HepG2 (cell line): ENCODE data around the gene TXN.

Experiments used
- ARNTL ChIP-seq: sonication (generic); formaldehyde crosslinking; IDR thresholded peaks from 2 replicates; pipeline ENCODE4 v1.4.0; 2020; ENCODE audit warnings: mild to moderate bottlenecking, missing genetic modification reagents
- CTCF ChIP-seq: sonication (generic); formaldehyde crosslinking; IDR thresholded peaks from 2 replicates; pipeline ENCODE4 v1.5.0; 2020; ENCODE audit warnings: mild to moderate bottlenecking, missing genetic modification reagents, moderate library complexity
- MAFK ChIP-seq, 2 experiments: IDR thresholded peaks in 1 of 2; conservative IDR thresholded peaks in 1 of 2; 2 replicates each; pipeline ENCODE4 v1.6.1; 2011; ENCODE audit warnings: improper control_type of control experiment in 2 of 2, low read length in 2 of 2
- REST ChIP-seq, 2 experiments: IDR thresholded peaks; 2 replicates each; pipeline ENCODE4 v1.6.1; 2011 to 2012; ENCODE audit warnings: low read length in 2 of 2, borderline replicate concordance in 1 of 2, low read depth in 1 of 2, mild to moderate bottlenecking in 1 of 2, moderate library complexity in 1 of 2
- SP1 ChIP-seq, 2 experiments: fragments of 450-650 bp in 1 of 2; sonication (generic) in 1 of 2; formaldehyde crosslinking in 1 of 2; IDR thresholded peaks; 2 replicates each; pipeline versions ENCODE4 v1.4.0 to v1.6.1; 2016 to 2020; ENCODE audit warnings: missing genetic modification reagents in 1 of 2
- ZNF556 ChIP-seq: sonication (generic); formaldehyde crosslinking; IDR thresholded peaks from 2 replicates; pipeline ENCODE4 v1.4.0; 2020; ENCODE audit warnings: mild to moderate bottlenecking, missing genetic modification reagents, borderline replicate concordance
- ZNF747 ChIP-seq: sonication (generic); formaldehyde crosslinking; IDR thresholded peaks from 2 replicates; pipeline ENCODE4 v1.8.1; 2023; ENCODE audit warnings: missing genetic modification reagents, mild to moderate bottlenecking, borderline replicate concordance

- no peak for TF ChIP-seq ZNF556 (CRISPR knock-in tag)
- TF ChIP-seq SP1 (IDR thresholded peaks at IDR 0.05): no peak
- TF ChIP-seq SP1 (CRISPR knock-in tag; IDR thresholded peaks at IDR 0.05): no peak
- TF ChIP-seq CTCF (CRISPR knock-in tag): no peak
- no peak for TF ChIP-seq REST (IDR thresholded peaks at IDR 0.05; ENCODE audit: borderline replicate concordance in 1 of 2, low read depth in 1 of 2, low read length in 2 of 2)
- no peak for TF ChIP-seq MAFK (conservative IDR thresholded peaks at IDR 0.05 in 1 of 2, IDR thresholded peaks at IDR 0.05 in 1 of 2; ENCODE audit: low read length in 2 of 2)
- no peak for TF ChIP-seq ZNF747 (CRISPR knock-in tag)
- TF ChIP-seq ARNTL (CRISPR knock-in tag): no peak
Observed at GRCh38 chr9:110261632-110262031, 5.3 kb upstream of the TXN start.
